ENCODE results near the gene GSS. TPM values are rescaled to one million over a fixed set of nuclear protein-coding genes. Genes with fewer than 3 reads are reported as not detected.

The GSS gene
- total RNA-seq, 1 donor from 2014 or later = 17.2 TPM

- Histone ChIP-seq H3K4me3 (no peak overlapping the region), H3K27me3 (ENCODE audit: low read depth) (no peaks in the 10 kb centered on the region), H3K4me1 (peaks cover 39% of the 10 kb centered on the region), H3K9me3 (replicated peaks) (no peaks in the 10 kb centered on the region), H3K27ac (replicated peaks) (no peak overlapping the region), H3K36me3 (peaks cover 74% of the 10 kb centered on the region)
- no peak for TF ChIP-seq CTCF (IDR thresholded peaks at IDR 0.05; ENCODE audit: borderline replicate concordance)
- DNase-seq = no peak
- intact Hi-C loops (cut with micrococcal nuclease) = no loop called here
Measured at GRCh38 chr20:34927736-34928135, 27.9 kb downstream of the GSS start.

GRCh38 chr20:34926581-34926980 lies 29.0 kb downstream of the GSS start:
- TF ChIP-seq CTCF (IDR thresholded peaks at IDR 0.05; ENCODE audit: borderline replicate concordance) = no peak
- H3K36me3 ChIP-seq = peaks cover 80% of the 10 kb centered on the region
- no peak for DNase-seq
- H3K27me3 ChIP-seq (ENCODE audit: low read depth) = no peaks in the 10 kb centered on the region
- no peak overlapping the region for H3K27ac ChIP-seq (replicated peaks)
- intact Hi-C loops (cut with micrococcal nuclease) = no loop called here
- H3K9me3 ChIP-seq (replicated peaks) = no peaks in the 10 kb centered on the region
- H3K4me1 ChIP-seq = peaks cover 45% of the 10 kb centered on the region
- H3K4me3 ChIP-seq = no peak overlapping the region

GRCh38 chr20:34925981-34926380 lies 29.6 kb downstream of the GSS start:
- DNase-seq = no peak
- peak overlapping the region; percentile 31 for H3K27ac ChIP-seq (replicated peaks)
- TF ChIP-seq CTCF (IDR thresholded peaks at IDR 0.05; ENCODE audit: borderline replicate concordance) = no peak
- no peak overlapping the region for H3K4me3 ChIP-seq
- H3K9me3 ChIP-seq (replicated peaks) = no peaks in the 10 kb centered on the region
- H3K36me3 ChIP-seq = peaks cover 86% of the 10 kb centered on the region
- no peaks in the 10 kb centered on the region for H3K27me3 ChIP-seq (ENCODE audit: low read depth)
- intact Hi-C loops (cut with micrococcal nuclease) = no loop called here
- H3K4me1 ChIP-seq = peaks cover 49% of the 10 kb centered on the region

GRCh38 chr20:34925341-34925740 lies 30.3 kb downstream of the GSS start:
- peaks cover 93% of the 10 kb centered on the region for H3K36me3 ChIP-seq
- TF ChIP-seq CTCF (IDR thresholded peaks at IDR 0.05; ENCODE audit: borderline replicate concordance) = no peak
- no peaks in the 10 kb centered on the region for H3K27me3 ChIP-seq (ENCODE audit: low read depth)
- no peaks in the 10 kb centered on the region for H3K9me3 ChIP-seq (replicated peaks)
- H3K27ac ChIP-seq (replicated peaks) = peak overlapping the region; percentile 31
- H3K4me1 ChIP-seq = peaks cover 53% of the 10 kb centered on the region
- H3K4me3 ChIP-seq = no peak overlapping the region
- intact Hi-C loops (cut with micrococcal nuclease) = no loop called here
- no peak for DNase-seq

- Histone ChIP-seq H3K4me3 (no peak overlapping the region), H3K27me3 (ENCODE audit: low read depth) (no peaks in the 10 kb centered on the region), H3K4me1 (peaks cover 53% of the 10 kb centered on the region), H3K9me3 (replicated peaks) (no peaks in the 10 kb centered on the region), H3K36me3 (peaks cover 87% of the 10 kb centered on the region), H3K27ac (replicated peaks) (peak overlapping the region; percentile 80)
- intact Hi-C loops (cut with micrococcal nuclease) = no loop called here
- DNase-seq = no peak
- no peak for TF ChIP-seq CTCF (IDR thresholded peaks at IDR 0.05; ENCODE audit: borderline replicate concordance)
Measured at GRCh38 chr20:34923414-34923813, 32.2 kb downstream of the GSS start.
